Upper lobe of left lung (tissue), 6 donors: ENCODE results near the gene ATXN8OS. TPM values are rescaled to one million over a fixed set of nuclear protein-coding genes. Genes with fewer than 3 reads are reported as not detected.

ENCODE experiments used
- ATAC-seq, 2 donors: fragments of 200-7000 bp; cut with Tn5 transposase; one replicate each; pipeline ENCODE4 v1.9.1; 2022; ENCODE audit warnings: mild to moderate bottlenecking in 2 of 2, moderate library complexity in 2 of 2; ENCODE audit not compliant: low FRiP score in 2 of 2
- DNase-seq, 2 donors: peaks; one replicate each; pipeline ENCODE4 v3.0.0-alpha.2; 2019 to 2020
- H3K27ac ChIP-seq, 4 donors: fragments of 200-600 bp; sonication (generic); one replicate each; pipeline ENCODE4 v1.5.1; 2016 to 2019
- H3K27me3 ChIP-seq, 4 donors: fragments of 200-600 bp; sonication (generic); one replicate each; pipeline ENCODE4 v1.5.1; 2017 to 2019
- H3K36me3 ChIP-seq, 4 donors: fragments of 200-600 bp; sonication (generic); one replicate each; pipeline ENCODE4 v1.5.1; 2016 to 2019
- H3K4me1 ChIP-seq, 4 donors: fragments of 200-600 bp; sonication (generic); one replicate each; pipeline ENCODE4 v1.5.1; 2018 to 2019
- H3K4me3 ChIP-seq, 4 donors: fragments of 200-600 bp; sonication (generic); one replicate each; pipeline ENCODE4 v1.5.1; 2017 to 2019; ENCODE audit warnings: mild to moderate bottlenecking in 2 of 4, moderate library complexity in 1 of 4
- H3K9me3 ChIP-seq, 4 donors: fragments of 200-600 bp; sonication (generic); one replicate each; pipeline ENCODE4 v1.5.1; 2018 to 2019
- EP300 ChIP-seq, 4 donors: sonication (generic); formaldehyde crosslinking; IDR thresholded peaks; one replicate each; pipeline ENCODE4 v1.5.1; 2017; ENCODE audit warnings: antibody characterized with exemption in 4 of 4, control low read depth in 2 of 4
- POLR2A ChIP-seq, 4 donors: fragments of 450-650 bp; IDR thresholded peaks; one replicate each; pipeline ENCODE4 v1.5.1; 2016 to 2017; ENCODE audit warnings: antibody characterized with exemption in 4 of 4, mild to moderate bottlenecking in 2 of 4
- POLR2AphosphoS5 ChIP-seq, 2 donors: sonication (generic); formaldehyde crosslinking; IDR thresholded peaks; one replicate each; pipeline ENCODE4 v1.5.1; 2017; ENCODE audit warnings: antibody characterized with exemption in 2 of 2
- WGBS, 2 donors: methylation state at CpG; one replicate each; pipeline ENCODE4 v1.1.5; 2017 to 2018; 5-methylcytosine and 5-hydroxymethylcytosine counted together
- total RNA-seq, 6 donors: library from RNA; depleted of rRNA in 4 of 6; stranded (reverse); fragments of >200 nt in 4 of 6; gene quantifications; one replicate each; pipeline versions ENCODE4 v1.1.0 to v1.2.1, GENCODE V29; 2016 to 2021
- TF ChIP-seq, protein P1 (sequence below), 6 experiments: fragments of 450-650 bp in 4 of 6; fragments of 200-600 bp in 2 of 6; sonication (generic) in 2 of 6; IDR thresholded peaks; one replicate each; pipeline ENCODE4 v1.5.1; 2016 to 2019; ENCODE audit warnings: antibody characterized with exemption in 6 of 6
- donor health status: DM: no; HTN: no; CAD: no; lungs with moderate emphysema.
- donor health status: DM: no; HTN: yes; CAD: no; lungs with severe emphysema.

ATXN8OS gene
- total RNA-seq, 6 donors from 2014 or later: not detected

DNA sequence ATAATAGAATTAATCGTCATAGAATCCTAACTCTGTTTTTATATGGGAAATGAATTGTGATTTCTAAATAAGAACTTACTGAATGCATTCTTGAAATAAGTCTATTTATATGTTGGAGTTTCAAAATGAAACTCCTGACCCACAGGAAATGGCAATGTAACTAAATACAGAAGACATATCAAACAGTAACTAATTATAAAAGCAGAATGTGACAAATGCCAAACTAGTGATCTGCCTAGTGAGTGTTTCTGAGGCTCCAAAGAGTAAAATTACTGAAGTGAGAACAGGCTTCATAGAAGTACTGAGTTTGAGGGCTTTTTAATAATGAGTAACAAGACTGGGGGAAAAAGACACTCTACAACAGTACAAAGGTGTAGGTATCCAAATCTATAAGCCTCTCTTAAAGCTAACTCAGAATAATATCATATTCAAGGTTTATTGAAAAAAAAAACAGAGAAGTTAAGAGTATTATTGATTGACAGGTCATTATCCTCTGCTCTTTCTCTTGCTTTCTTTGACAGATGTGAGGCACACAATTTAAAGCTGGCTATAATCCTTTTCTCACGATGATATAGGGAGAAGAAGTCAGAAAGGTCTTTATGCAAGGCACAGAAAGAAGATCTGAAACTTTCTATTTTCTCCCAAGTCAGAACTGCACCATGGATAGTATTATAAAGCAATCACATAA, 17.4 kb upstream of the ATXN8OS start:
- no peak overlapping the region for H3K27ac ChIP-seq
- no peaks in the 10 kb centered on the region for H3K4me1 ChIP-seq
- H3K9me3 ChIP-seq: no peaks in the 10 kb centered on the region
- no peak for ATAC-seq
- no peak for DNase-seq
- WGBS, 2 donors: 78 to 82% methylated on average over 2 of the region's 2 CpGs
- H3K27me3 ChIP-seq: no peaks in the 10 kb centered on the region
- TF ChIP-seq POLR2AphosphoS5 (IDR thresholded peaks at IDR 0.05): no peak
- TF ChIP-seq EP300 (IDR thresholded peaks at IDR 0.05): no peak
- no peak for TF ChIP-seq POLR2A (IDR thresholded peaks at IDR 0.05)
- TF ChIP-seq, protein P1, sequence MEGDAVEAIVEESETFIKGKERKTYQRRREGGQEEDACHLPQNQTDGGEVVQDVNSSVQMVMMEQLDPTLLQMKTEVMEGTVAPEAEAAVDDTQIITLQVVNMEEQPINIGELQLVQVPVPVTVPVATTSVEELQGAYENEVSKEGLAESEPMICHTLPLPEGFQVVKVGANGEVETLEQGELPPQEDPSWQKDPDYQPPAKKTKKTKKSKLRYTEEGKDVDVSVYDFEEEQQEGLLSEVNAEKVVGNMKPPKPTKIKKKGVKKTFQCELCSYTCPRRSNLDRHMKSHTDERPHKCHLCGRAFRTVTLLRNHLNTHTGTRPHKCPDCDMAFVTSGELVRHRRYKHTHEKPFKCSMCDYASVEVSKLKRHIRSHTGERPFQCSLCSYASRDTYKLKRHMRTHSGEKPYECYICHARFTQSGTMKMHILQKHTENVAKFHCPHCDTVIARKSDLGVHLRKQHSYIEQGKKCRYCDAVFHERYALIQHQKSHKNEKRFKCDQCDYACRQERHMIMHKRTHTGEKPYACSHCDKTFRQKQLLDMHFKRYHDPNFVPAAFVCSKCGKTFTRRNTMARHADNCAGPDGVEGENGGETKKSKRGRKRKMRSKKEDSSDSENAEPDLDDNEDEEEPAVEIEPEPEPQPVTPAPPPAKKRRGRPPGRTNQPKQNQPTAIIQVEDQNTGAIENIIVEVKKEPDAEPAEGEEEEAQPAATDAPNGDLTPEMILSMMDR (IDR thresholded peaks at IDR 0.05): no peak
- H3K4me3 ChIP-seq: no peak overlapping the region
- no peaks in the 10 kb centered on the region for H3K36me3 ChIP-seq

DNA sequence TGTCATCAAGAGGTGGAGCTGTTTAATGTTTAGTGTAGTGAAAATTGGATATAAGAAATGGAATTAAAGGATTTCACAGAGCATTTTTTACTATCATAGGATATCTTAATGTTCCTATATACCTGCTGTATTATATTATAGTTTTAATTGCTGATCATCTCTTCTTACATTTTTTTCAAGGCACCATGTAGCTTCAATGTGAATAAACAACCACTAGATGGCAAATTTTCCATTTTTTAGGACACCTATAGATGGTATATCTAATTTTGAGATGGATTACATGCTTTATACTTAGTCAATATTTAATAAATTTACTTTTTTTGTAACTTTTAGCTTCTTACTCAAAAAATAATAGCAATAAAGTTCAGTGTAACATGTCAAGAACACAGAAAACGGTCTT, 9.0 kb upstream of the ATXN8OS start:
- Histone ChIP-seq H3K4me3 (no peak overlapping the region), H3K27ac (no peak overlapping the region), H3K36me3 (no peaks in the 10 kb centered on the region), H3K27me3 (no peaks in the 10 kb centered on the region), H3K9me3 (no peaks in the 10 kb centered on the region), H3K4me1 (no peaks in the 10 kb centered on the region)
- ATAC-seq (no peak), DNase-seq (no peak)
- WGBS, 2 donors: 36 to 59% methylated on average over 1 of the region's 1 CpG
- no peak for TF ChIP-seq POLR2AphosphoS5 (IDR thresholded peaks at IDR 0.05)
- TF ChIP-seq EP300 (IDR thresholded peaks at IDR 0.05): no peak
- TF ChIP-seq, protein P1 (IDR thresholded peaks at IDR 0.05): no peak
- TF ChIP-seq POLR2A (IDR thresholded peaks at IDR 0.05): no peak

DNA sequence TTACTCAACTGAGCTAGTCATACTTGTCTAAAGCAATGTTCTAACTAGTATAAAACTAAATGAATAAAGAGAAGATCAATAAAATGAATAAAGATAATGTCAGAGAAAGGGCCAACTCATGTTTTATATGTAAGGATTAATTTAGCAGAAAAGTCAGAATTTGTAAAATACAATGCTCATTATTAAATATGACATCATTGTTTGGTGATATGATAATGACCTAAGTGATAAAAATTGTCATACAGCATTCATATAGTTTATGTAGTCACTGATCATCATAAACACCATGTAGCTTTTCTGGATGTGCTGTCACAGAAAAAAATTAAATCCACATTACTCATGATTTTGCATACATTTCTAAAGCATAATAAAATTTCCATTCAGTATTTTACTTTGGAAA, 3.1 kb upstream of the ATXN8OS start:
- TF ChIP-seq POLR2AphosphoS5 (IDR thresholded peaks at IDR 0.05): no peak
- TF ChIP-seq, protein P1 (IDR thresholded peaks at IDR 0.05): no peak
- no peak for TF ChIP-seq POLR2A (IDR thresholded peaks at IDR 0.05)
- Histone ChIP-seq H3K4me1 (no peaks in the 10 kb centered on the region), H3K4me3 (no peak overlapping the region), H3K36me3 (no peaks in the 10 kb centered on the region), H3K27me3 (peaks cover 0 to 7% (median 0%) of the 10 kb centered on the region in 4 donors), H3K9me3 (no peaks in the 10 kb centered on the region), H3K27ac (no peak overlapping the region)
- no peak for ATAC-seq
- DNase-seq: no peak

DNA sequence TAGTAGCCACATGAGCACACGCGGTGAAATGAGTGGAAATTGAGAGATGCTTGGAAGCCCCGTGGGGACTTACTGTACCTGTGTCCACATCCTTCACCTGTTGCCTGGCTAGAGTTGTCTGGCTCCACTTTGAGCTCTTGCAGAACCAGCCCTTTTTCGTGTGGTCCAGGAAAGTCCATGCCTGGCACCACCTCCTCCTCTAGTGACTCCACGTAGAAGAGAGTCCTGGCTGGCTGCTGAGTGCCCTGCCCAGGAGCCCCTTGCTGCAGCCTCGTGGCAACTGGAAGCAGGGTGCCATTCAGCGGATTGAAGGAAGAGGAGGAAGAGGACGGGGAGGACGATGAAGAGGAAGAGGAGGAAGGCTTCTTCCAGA, 515 bp upstream of the ATXN8OS start:
- no peak for ATAC-seq
- H3K27ac ChIP-seq: no peak overlapping the region
- no peak for DNase-seq
- no peaks in the 10 kb centered on the region for H3K36me3 ChIP-seq
- no peaks in the 10 kb centered on the region for H3K9me3 ChIP-seq
- WGBS, 2 donors: 28 to 37% methylated on average over 9 of the region's 9 CpGs
- no peak overlapping the region for H3K4me3 ChIP-seq
- no peak for TF ChIP-seq POLR2A (IDR thresholded peaks at IDR 0.05)
- TF ChIP-seq EP300 (IDR thresholded peaks at IDR 0.05): no peak
- TF ChIP-seq, protein P1 (IDR thresholded peaks at IDR 0.05): no peak
- no peak for TF ChIP-seq POLR2AphosphoS5 (IDR thresholded peaks at IDR 0.05)
- H3K27me3 ChIP-seq: peaks cover 0 to 7% (median 0%) of the 10 kb centered on the region in 4 donors
- H3K4me1 ChIP-seq: no peaks in the 10 kb centered on the region
